WTC11 (cell line): ENCODE results near the gene CRELD2. TPM values are rescaled to one million over a fixed set of nuclear protein-coding genes. Genes with fewer than 3 reads are reported as not detected.

Experiments
- ATAC-seq: fragments of 200-7000 bp; cut with Tn5 transposase; 2 replicates; pipeline ENCODE4 v1.10.0; 2021; ENCODE audit warnings: mild to moderate bottlenecking, moderate library complexity
- CTCF ChIA-PET: fragments of 300-600 bp; sonication (Branson Sonifier 250); formaldehyde crosslinking; loops from one replicate; lab custom pipeline; 2021; ENCODE audit warnings: antibody characterized with exemption; lab: Charles Lee
- POLR2A ChIA-PET: fragments of 350-600 bp; sonication (Branson Sonifier 250); formaldehyde crosslinking; loops from one replicate; lab custom pipeline; 2021; ENCODE audit warnings: antibody characterized with exemption; lab: Charles Lee
- DNase-seq: peaks from one replicate; pipeline ENCODE4 v3.0.0; 2021; ENCODE audit warnings: low spot score
- H3K27ac Mint-ChIP-seq: 2 replicates; pipeline ENCODE4 v1.8.0; 2021; ENCODE audit warnings: mixed read lengths
- H3K27me3 Mint-ChIP-seq: 2 replicates; pipeline ENCODE4 v1.8.0; 2021; ENCODE audit warnings: low read depth, mild to moderate bottlenecking, moderate library complexity, mixed read lengths
- H3K36me3 Mint-ChIP-seq: 2 replicates; pipeline ENCODE4 v1.8.0; 2021; ENCODE audit warnings: mixed read lengths
- H3K4me1 Mint-ChIP-seq: 2 replicates; pipeline ENCODE4 v1.8.0; 2022; ENCODE audit warnings: mixed read lengths
- H3K4me3 Mint-ChIP-seq: 2 replicates; pipeline ENCODE4 v1.8.0; 2021; ENCODE audit warnings: mild to moderate bottlenecking, moderate library complexity, mixed read lengths
- H3K9me3 Mint-ChIP-seq: 2 replicates; pipeline ENCODE4 v1.8.0; 2021; ENCODE audit warnings: mixed read lengths
- ATF2 ChIP-seq: sonication (generic); formaldehyde crosslinking; IDR thresholded peaks from 2 replicates; pipeline ENCODE4 v1.8.1; 2022; ENCODE audit warnings: low read depth, missing genetic modification reagents, borderline replicate concordance
- KAT7 ChIP-seq: sonication (generic); formaldehyde crosslinking; IDR thresholded peaks from 2 replicates; pipeline ENCODE4 v1.8.1; 2023; ENCODE audit warnings: missing genetic modification reagents, mild to moderate bottlenecking, borderline replicate concordance
- MAX ChIP-seq: sonication (generic); formaldehyde crosslinking; IDR thresholded peaks from 2 replicates; pipeline ENCODE4 v1.8.0; 2022; ENCODE audit warnings: mild to moderate bottlenecking, missing genetic modification reagents
- NR2C2 ChIP-seq: sonication (generic); formaldehyde crosslinking; IDR thresholded peaks from 2 replicates; pipeline ENCODE4 v1.8.0; 2022; ENCODE audit warnings: mild to moderate bottlenecking, missing genetic modification reagents
- RORB ChIP-seq: fragments of 250-450 bp; sonication (Bioruptor Pico); IDR thresholded peaks from 2 replicates; pipeline ENCODE4 v1.9.0; 2021; ENCODE audit warnings: mild to moderate bottlenecking
- SMAD4 ChIP-seq: sonication (generic); formaldehyde crosslinking; IDR thresholded peaks from 2 replicates; pipeline ENCODE4 v1.8.0; 2022; ENCODE audit warnings: mild to moderate bottlenecking, missing genetic modification reagents
- TEAD4 ChIP-seq: sonication (generic); formaldehyde crosslinking; IDR thresholded peaks from 2 replicates; pipeline ENCODE4 v1.8.0; 2022; ENCODE audit warnings: mild to moderate bottlenecking, missing genetic modification reagents
- USF1 ChIP-seq: sonication (generic); formaldehyde crosslinking; IDR thresholded peaks from 2 replicates; pipeline ENCODE4 v1.8.0; 2022; ENCODE audit warnings: mild to moderate bottlenecking, missing genetic modification reagents
- USF2 ChIP-seq: sonication (generic); formaldehyde crosslinking; IDR thresholded peaks from 2 replicates; pipeline ENCODE4 v1.8.1; 2023; ENCODE audit warnings: mild to moderate bottlenecking, missing genetic modification reagents, moderate library complexity
- ZBTB43 ChIP-seq: sonication (generic); formaldehyde crosslinking; IDR thresholded peaks from 2 replicates; pipeline ENCODE4 v1.8.1; 2023; ENCODE audit warnings: mild to moderate bottlenecking, missing genetic modification reagents
- ZNF281 ChIP-seq: sonication (generic); formaldehyde crosslinking; IDR thresholded peaks from 2 replicates; pipeline ENCODE4 v1.8.0; 2023; ENCODE audit warnings: mild to moderate bottlenecking, missing genetic modification reagents
- ZNF317 ChIP-seq: sonication (generic); formaldehyde crosslinking; IDR thresholded peaks from 2 replicates; pipeline ENCODE4 v1.8.1; 2023; ENCODE audit warnings: low read depth, mild to moderate bottlenecking, moderate library complexity, missing genetic modification reagents, borderline replicate concordance
- total RNA-seq: library from RNA; stranded (reverse); gene quantifications from 3 replicates; pipeline ENCODE4 v1.2.3, GENCODE V29; 2021
- TF ChIP-seq, protein P1 (sequence below): fragments of 200-600 bp; IDR thresholded peaks from 2 replicates; pipeline ENCODE4 v1.8.0; 2022; ENCODE audit warnings: antibody characterized with exemption
- TF ChIP-seq, protein P2 (sequence below): fragments of 250-450 bp; sonication (Bioruptor Pico); IDR thresholded peaks from 2 replicates; pipeline ENCODE4 v1.9.0; 2021; ENCODE audit warnings: mild to moderate bottlenecking
- TF ChIP-seq, protein P3 (sequence below): sonication (generic); formaldehyde crosslinking; IDR thresholded peaks from 2 replicates; pipeline ENCODE4 v1.8.1; 2023; ENCODE audit warnings: mild to moderate bottlenecking, missing genetic modification reagents, moderate library complexity

The CRELD2 gene
- total RNA-seq, 1 experiment from 2014 or later: 42.8 TPM

GRCh38 chr22:49943771-49944398, 25.5 kb downstream of the CRELD2 start:
- no peak for ATAC-seq
- Mint-ChIP-seq H3K4me3 (no peak overlapping the region), H3K4me1 (peaks cover 8% of the 10 kb centered on the region)
- ChIA-PET POLR2A (no interaction called here), CTCF (no interaction called here)
- TF ChIP-seq MAX (no peak), SMAD4 (CRISPR knock-in tag) (no peak), ZBTB43 (no peak), USF2 (no peak), KAT7 (CRISPR knock-in tag) (no peak), RORB (CRISPR knock-in tag) (no peak), USF1 (CRISPR knock-in tag) (no peak), TEAD4 (no peak), ZNF281 (CRISPR knock-in tag) (no peak), ZNF317 (CRISPR knock-in tag) (no peak), NR2C2 (no peak), ATF2 (no peak)
- TF ChIP-seq, protein P1, sequence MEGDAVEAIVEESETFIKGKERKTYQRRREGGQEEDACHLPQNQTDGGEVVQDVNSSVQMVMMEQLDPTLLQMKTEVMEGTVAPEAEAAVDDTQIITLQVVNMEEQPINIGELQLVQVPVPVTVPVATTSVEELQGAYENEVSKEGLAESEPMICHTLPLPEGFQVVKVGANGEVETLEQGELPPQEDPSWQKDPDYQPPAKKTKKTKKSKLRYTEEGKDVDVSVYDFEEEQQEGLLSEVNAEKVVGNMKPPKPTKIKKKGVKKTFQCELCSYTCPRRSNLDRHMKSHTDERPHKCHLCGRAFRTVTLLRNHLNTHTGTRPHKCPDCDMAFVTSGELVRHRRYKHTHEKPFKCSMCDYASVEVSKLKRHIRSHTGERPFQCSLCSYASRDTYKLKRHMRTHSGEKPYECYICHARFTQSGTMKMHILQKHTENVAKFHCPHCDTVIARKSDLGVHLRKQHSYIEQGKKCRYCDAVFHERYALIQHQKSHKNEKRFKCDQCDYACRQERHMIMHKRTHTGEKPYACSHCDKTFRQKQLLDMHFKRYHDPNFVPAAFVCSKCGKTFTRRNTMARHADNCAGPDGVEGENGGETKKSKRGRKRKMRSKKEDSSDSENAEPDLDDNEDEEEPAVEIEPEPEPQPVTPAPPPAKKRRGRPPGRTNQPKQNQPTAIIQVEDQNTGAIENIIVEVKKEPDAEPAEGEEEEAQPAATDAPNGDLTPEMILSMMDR: no peak
- TF ChIP-seq, protein P2, sequence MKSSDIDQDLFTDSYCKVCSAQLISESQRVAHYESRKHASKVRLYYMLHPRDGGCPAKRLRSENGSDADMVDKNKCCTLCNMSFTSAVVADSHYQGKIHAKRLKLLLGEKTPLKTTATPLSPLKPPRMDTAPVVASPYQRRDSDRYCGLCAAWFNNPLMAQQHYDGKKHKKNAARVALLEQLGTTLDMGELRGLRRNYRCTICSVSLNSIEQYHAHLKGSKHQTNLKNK (CRISPR knock-in tag): no peak
- TF ChIP-seq, protein P3, sequence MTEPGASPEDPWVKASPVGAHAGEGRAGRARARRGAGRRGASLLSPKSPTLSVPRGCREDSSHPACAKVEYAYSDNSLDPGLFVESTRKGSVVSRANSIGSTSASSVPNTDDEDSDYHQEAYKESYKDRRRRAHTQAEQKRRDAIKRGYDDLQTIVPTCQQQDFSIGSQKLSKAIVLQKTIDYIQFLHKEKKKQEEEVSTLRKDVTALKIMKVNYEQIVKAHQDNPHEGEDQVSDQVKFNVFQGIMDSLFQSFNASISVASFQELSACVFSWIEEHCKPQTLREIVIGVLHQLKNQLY: no peak
- TF ChIP-seq, all 79 proteins: peak for 0
- Mint-ChIP-seq H3K36me3 (peaks cover 3% of the 10 kb centered on the region), H3K27me3 (no peaks in the 10 kb centered on the region; the same call in 1 of the 2 replicates), H3K27ac (no peak overlapping the region), H3K9me3 (peaks cover 8% of the 10 kb centered on the region)
- DNase-seq: no peak
